Stimulated activated CD4-positive, alpha-beta T cell treated with anti-CD3 and anti-CD28 coated beads, Interleukin-12 subunit alpha, Interleukin-12 subunit beta, amount 100 ng/mL, for 4 hours (primary cell): ENCODE results near the gene KCNH1.

Experiments used
- DNase-seq: peaks from one replicate; pipeline ENCODE4 v3.0.0-alpha.2; 2020

KCNH1 gene

GRCh38 chr1:210855440-210855839, 278.5 kb downstream of the KCNH1 start:
- no peak for DNase-seq

- no peak for DNase-seq
Observed at GRCh38 chr1:210853276-210853675, 280.7 kb downstream of the KCNH1 start.

GRCh38 chr1:210850556-210850955, 283.4 kb downstream of the KCNH1 start:
- no peak for DNase-seq

GRCh38 chr1:210848474-210848873, 285.5 kb downstream of the KCNH1 start:
- no peak for DNase-seq

GRCh38 chr1:210841926-210842625, 291.9 kb downstream of the KCNH1 start:
- DNase-seq = no peak

- DNase-seq = no peak
Observed at GRCh38 chr1:210830034-210831028, 303.6 kb downstream of the KCNH1 start.

- no peak for DNase-seq
Observed at GRCh38 chr1:210828996-210829596, 304.9 kb downstream of the KCNH1 start.

- DNase-seq = no peak
Observed at GRCh38 chr1:210827481-210827880, 306.5 kb downstream of the KCNH1 start.

- no peak for DNase-seq
Observed at GRCh38 chr1:210826686-210827085, 307.3 kb downstream of the KCNH1 start.

GRCh38 chr1:210822932-210823331, 311.0 kb downstream of the KCNH1 start:
- DNase-seq = no peak

- no peak for DNase-seq
Observed at GRCh38 chr1:210822241-210822640, 311.7 kb downstream of the KCNH1 start.

- DNase-seq = no peak
Observed at GRCh38 chr1:210821615-210822014, 312.3 kb downstream of the KCNH1 start.

- no peak for DNase-seq
Observed at GRCh38 chr1:210819266-210819665, 314.7 kb downstream of the KCNH1 start.

GRCh38 chr1:210817385-210818275, 316.3 kb downstream of the KCNH1 start:
- DNase-seq = no peak

- DNase-seq = no peak
Observed at GRCh38 chr1:210815641-210816550, 318.1 kb downstream of the KCNH1 start.

- DNase-seq = no peak
Observed at GRCh38 chr1:210814382-210815123, 319.4 kb downstream of the KCNH1 start.

- DNase-seq = no peak
Observed at GRCh38 chr1:210801501-210801900, 332.4 kb downstream of the KCNH1 start.

- no peak for DNase-seq
Observed at GRCh38 chr1:210800756-210801155, 333.2 kb downstream of the KCNH1 start.

- no peak for DNase-seq
Observed at GRCh38 chr1:210800301-210800700, 333.6 kb downstream of the KCNH1 start.

- DNase-seq = no peak
Observed at GRCh38 chr1:210797422-210797821, 336.5 kb downstream of the KCNH1 start.

GRCh38 chr1:210796421-210796820, 337.5 kb downstream of the KCNH1 start:
- DNase-seq = no peak
